Measurements from ENCODE around the gene ATP8A2.

DNA sequence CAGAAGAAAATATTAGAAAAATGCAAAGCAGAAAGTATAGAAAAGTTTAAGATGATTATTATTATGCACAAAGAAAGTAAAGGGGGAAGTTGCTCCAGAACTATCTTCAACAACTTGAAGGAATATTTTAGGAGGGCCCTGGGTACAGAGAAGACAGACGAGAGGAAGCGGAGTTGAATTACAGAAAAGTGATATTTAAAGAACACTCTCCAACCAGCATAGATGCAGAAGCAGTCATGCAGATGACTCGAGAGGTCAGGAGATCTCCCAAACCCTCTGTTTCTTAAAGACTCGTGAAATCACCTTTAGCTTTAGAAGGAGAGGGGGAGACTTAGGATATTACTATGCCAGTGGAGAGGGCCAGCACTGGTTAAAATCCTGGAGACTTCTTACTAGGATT lies 688.6 kb downstream of the ATP8A2 start:
- TF ChIP-seq, protein P1, sequence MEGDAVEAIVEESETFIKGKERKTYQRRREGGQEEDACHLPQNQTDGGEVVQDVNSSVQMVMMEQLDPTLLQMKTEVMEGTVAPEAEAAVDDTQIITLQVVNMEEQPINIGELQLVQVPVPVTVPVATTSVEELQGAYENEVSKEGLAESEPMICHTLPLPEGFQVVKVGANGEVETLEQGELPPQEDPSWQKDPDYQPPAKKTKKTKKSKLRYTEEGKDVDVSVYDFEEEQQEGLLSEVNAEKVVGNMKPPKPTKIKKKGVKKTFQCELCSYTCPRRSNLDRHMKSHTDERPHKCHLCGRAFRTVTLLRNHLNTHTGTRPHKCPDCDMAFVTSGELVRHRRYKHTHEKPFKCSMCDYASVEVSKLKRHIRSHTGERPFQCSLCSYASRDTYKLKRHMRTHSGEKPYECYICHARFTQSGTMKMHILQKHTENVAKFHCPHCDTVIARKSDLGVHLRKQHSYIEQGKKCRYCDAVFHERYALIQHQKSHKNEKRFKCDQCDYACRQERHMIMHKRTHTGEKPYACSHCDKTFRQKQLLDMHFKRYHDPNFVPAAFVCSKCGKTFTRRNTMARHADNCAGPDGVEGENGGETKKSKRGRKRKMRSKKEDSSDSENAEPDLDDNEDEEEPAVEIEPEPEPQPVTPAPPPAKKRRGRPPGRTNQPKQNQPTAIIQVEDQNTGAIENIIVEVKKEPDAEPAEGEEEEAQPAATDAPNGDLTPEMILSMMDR (IDR thresholded peaks at IDR 0.05), result no peak
- TF ChIP-seq EP300 (IDR thresholded peaks at IDR 0.05) (no peak), POLR2AphosphoS5 (IDR thresholded peaks at IDR 0.05) (no peak)
